VCaP (cell line): ENCODE measurements around the gene GIT1.

Source experiments
- H3K27ac ChIP-seq: fragments of 450-650 bp; 2 replicates; pipeline ENCODE4 v1.5.1; 2017
- TF ChIP-seq, protein P1 (sequence below): fragments of 450-650 bp; conservative IDR thresholded peaks from 2 replicates; pipeline ENCODE4 v1.5.1; 2017; ENCODE audit warnings: mild to moderate bottlenecking, moderate library complexity

Gene GIT1

DNA sequence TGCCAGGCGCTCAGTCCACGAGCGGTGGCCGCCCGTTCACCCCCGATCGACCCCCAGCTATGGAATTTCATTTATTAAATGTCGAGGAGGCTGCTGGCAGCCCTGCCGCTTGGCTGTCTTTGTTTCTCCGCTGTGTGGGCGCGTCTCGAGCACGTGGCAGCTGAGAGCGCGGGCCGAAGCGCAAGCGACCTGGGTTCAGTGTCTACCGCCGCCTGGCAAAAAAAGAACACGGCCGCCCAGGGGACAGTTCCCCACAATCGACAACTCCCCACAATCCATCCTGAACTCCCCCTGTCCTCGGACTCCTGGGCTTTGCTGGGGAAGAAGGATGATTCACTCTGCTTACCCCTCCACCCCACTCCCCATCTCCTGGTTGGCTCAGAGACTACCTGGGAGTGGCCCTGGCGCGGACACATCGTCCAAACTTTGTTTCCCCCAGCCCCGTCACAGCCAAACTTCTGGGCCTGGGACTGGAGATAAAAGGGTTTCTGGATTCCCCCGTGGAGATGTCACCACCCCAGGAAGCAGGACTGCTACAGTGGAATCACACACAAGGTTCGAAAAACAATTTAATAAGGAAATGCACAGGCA lies 1.8 kb upstream of the GIT1 start:
- peak overlapping the region; percentile 98 for H3K27ac ChIP-seq
- TF ChIP-seq, protein P1, sequence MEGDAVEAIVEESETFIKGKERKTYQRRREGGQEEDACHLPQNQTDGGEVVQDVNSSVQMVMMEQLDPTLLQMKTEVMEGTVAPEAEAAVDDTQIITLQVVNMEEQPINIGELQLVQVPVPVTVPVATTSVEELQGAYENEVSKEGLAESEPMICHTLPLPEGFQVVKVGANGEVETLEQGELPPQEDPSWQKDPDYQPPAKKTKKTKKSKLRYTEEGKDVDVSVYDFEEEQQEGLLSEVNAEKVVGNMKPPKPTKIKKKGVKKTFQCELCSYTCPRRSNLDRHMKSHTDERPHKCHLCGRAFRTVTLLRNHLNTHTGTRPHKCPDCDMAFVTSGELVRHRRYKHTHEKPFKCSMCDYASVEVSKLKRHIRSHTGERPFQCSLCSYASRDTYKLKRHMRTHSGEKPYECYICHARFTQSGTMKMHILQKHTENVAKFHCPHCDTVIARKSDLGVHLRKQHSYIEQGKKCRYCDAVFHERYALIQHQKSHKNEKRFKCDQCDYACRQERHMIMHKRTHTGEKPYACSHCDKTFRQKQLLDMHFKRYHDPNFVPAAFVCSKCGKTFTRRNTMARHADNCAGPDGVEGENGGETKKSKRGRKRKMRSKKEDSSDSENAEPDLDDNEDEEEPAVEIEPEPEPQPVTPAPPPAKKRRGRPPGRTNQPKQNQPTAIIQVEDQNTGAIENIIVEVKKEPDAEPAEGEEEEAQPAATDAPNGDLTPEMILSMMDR = no peak

GRCh38 chr17:29590411-29591145 lies 1.1 kb upstream of the GIT1 start:
- TF ChIP-seq, protein P1 = no peak
- peak overlapping the region; percentile 98 for H3K27ac ChIP-seq

DNA sequence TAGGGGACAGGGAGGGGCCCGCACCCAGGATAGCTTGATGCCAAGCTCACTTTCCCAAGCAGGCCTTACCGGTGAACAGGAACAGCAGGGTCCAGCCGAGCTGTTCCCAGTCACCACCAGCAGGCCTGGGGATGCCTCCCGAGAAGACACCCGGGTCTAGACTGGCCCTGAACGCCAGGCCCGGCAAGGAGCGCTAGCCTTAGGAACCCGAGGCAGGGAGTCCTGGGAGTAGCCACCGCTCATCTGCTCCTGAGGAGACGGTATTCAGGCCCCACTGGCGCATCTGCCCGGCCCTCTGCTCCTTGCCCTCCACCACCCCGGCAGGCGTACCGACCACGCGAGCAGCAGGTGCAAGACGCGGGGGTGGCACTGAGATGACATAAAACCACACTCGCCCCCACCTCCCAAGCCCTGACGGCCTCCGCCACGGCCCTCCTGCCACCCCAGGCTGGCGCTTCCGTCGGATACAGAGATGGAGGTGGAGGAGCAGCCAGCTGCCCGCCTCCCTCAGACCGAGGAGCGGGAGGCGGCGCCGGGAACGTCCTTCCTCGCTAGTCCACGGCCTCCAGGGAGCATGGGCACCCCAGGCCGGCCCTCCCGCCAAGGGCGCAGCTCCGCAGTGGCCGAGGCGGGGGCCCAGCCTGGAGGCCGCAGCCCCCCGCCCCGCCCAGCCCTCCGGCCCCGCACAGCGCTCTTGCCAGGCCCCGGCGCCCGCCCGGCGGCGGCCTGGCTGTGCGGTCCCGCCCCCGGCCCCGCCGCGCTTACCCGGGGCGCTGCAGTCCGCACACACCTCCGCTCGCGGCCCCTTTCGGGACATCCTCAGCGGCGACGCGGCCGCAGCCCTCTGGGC lies 661 bp downstream of the GIT1 start:
- H3K27ac ChIP-seq = peak overlapping the region; percentile 98
- TF ChIP-seq, protein P1 = no peak

GRCh38 chr17:29588017-29588561 lies 1.4 kb downstream of the GIT1 start:
- H3K27ac ChIP-seq = peak overlapping the region; percentile 98
- TF ChIP-seq, protein P1 = no peak

- H3K27ac ChIP-seq = peak overlapping the region; percentile 98
Observed at GRCh38 chr17:29587591-29587990, 1.9 kb downstream of the GIT1 start.

GRCh38 chr17:29586676-29587469 lies 2.6 kb downstream of the GIT1 start:
- TF ChIP-seq, protein P1 = no peak
- H3K27ac ChIP-seq = peak overlapping the region; percentile 98

More at GRCh38 chr17:29587591-29587990, 1.9 kb downstream of the GIT1 start:
- TF ChIP-seq, protein P1 = no peak
